Astrocyte of the spinal cord (primary cell): ENCODE data around the gene ICAM1.
"Not testable (repeated sequence)": the region's sequence is repeated elsewhere in the genome, so short reads cannot be mapped to it uniquely, and the experiment has no call there.

Source experiments
- DNase-seq: peaks from one replicate; pipeline ENCODE4 v3.0.0; 2011; ENCODE audit warnings: low read depth, low spot score
- H3K4me3 ChIP-seq: 2 replicates; pipeline ENCODE4 v1.5.1; 2011; ENCODE audit warnings: low read depth, mild to moderate bottlenecking, low read length, moderate library complexity
- CTCF ChIP-seq: IDR thresholded peaks from 2 replicates; pipeline ENCODE4 v1.5.1; 2012; ENCODE audit warnings: low read depth, mild to moderate bottlenecking, low read length, inconsistent platforms
- in situ Hi-C: cut with HindIII; loops from 2 replicates; pipeline ENCODE4 v1.10.0; 2017; ENCODE audit warnings: low sequenced_read_pairs

Gene ICAM1

GRCh38 chr19:10277795-10278589 is 7.1 kb downstream of the ICAM1 start:
- DNase-seq: no peak
- no peak for TF ChIP-seq CTCF
- in situ Hi-C loops: no loop called here
- no peak overlapping the region for H3K4me3 ChIP-seq

- no peak for DNase-seq
- in situ Hi-C loops: no loop called here
- TF ChIP-seq CTCF: no peak
- no peak overlapping the region for H3K4me3 ChIP-seq
Measured at GRCh38 chr19:10278935-10279334, 8.0 kb downstream of the ICAM1 start.

GRCh38 chr19:10279737-10280442 is 9.0 kb downstream of the ICAM1 start:
- no peak for TF ChIP-seq CTCF
- H3K4me3 ChIP-seq: no peak overlapping the region
- DNase-seq: no peak
- in situ Hi-C loops: no loop called here

GRCh38 chr19:10282043-10282442 is 11.1 kb downstream of the ICAM1 start:
- DNase-seq, H3K4me3 ChIP-seq, in situ Hi-C loops: not testable (repeated sequence)

GRCh38 chr19:10283301-10284064 is 12.6 kb downstream of the ICAM1 start:
- in situ Hi-C loops: no loop called here
- no peak for DNase-seq
- H3K4me3 ChIP-seq: no peak overlapping the region
- TF ChIP-seq CTCF: no peak

- in situ Hi-C loops: no loop called here
- no peak for DNase-seq
- H3K4me3 ChIP-seq: no peak overlapping the region
- no peak for TF ChIP-seq CTCF
Measured at GRCh38 chr19:10284065-10284959, 13.4 kb downstream of the ICAM1 start.
